Activated CD8-positive, alpha-beta memory T cell treated with anti-CD3 and anti-CD28 coated beads, Interleukin-2, amount 50 U/mL, for 1 hour (primary cell): ENCODE measurements around the gene POMT1.
"Not testable (repeated sequence)": the region's sequence is repeated elsewhere in the genome, so short reads cannot be mapped to it uniquely, and the experiment has no call there.

Source experiments
- DNase-seq: peaks from one replicate; pipeline ENCODE4 v3.0.0-alpha.2; 2020; ENCODE audit errors: extremely low read depth

POMT1 gene

DNA sequence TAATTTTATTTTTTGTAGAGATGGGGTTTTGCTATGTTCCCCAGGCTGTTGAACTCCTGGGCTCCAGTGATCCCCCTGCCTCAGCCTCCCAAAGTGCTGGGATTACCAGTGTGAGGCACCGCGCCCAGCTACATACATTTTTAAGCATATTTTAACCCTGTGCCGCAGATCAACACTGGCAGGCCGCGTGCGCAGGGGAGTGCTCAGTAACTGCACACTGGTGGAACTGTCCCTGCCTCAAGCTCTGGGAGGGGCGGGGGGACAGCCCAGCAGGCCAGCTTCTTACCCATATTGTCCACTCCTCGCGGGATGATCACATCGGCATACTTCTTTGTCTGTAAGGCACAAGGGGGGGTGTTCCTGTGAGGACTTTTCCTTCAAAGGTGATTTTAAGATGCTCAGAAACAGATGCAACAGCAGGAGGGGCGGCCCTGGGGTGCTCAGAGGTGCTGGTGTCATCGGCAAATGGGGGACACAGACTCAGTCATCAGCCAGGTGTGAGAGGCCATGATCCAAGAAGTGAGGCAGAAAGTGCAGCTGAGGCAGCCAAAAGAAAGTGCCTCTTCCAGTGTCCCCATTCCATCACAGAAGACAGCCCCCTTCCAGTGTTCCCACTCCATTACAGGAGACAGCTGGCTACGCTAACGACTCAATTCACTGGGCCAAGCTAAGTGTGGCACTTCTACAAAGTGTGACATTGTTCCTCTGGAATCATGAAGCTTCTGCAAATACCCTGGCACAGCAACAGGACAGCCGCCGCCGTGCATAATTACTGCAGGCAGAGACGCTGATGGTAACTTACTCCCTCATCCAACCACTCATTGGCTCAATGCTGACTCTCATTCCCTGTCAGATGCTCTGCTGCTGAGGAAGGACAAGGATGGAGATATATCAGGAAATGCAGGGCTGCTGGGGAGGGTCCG lies 23.2 kb downstream of the POMT1 start:
- no peak for DNase-seq

DNA sequence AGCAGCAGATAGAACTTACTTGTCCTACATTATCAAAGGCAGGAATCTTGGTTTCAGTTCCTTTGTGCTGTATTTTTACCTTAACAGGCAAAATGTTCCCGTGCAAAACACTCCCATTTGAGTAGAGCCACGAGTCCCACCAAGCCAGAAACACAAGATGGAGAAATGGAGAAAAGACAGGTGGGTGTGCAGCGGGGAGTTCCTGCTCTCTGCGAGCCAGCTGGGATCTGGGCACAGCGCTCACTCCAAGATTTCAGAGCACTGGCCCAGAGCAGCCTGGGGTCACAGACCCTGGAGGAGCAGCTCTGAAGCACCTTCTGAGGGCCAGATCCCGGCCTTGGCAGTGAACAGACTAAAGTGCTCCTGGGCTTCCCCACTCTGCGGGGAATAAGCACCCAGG lies 25.5 kb downstream of the POMT1 start:
- DNase-seq = no peak

DNA sequence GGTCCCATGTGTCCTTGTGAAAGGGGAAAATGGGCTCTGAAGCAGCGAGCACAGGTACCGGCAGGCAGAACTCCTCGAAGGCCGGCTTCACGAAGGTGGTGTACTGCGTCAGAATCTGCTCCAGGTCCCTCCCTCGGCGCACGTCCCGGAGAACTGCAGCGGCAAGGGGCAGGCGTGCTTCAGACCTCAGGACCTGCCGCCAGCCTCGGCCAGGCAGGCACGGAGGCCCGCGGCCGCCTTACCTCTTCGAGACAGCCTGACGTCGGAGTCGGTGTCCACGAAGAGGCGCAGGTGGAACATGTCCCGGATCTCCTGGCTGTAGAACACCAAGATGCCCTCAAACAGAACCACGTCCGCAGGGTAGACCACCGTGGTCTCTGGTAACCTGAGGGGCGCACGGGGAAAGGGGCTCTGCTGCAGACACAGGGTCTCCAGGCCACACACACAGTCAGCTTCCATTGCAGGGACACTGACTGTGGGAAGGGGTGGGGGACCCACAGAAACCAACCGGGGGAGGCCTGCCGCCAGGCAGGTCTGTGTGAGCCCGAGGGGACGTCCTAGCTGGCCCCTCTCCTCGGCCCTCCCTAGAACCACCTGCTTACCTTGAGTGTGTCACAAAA lies 26.3 kb downstream of the POMT1 start:
- no peak for DNase-seq

DNA sequence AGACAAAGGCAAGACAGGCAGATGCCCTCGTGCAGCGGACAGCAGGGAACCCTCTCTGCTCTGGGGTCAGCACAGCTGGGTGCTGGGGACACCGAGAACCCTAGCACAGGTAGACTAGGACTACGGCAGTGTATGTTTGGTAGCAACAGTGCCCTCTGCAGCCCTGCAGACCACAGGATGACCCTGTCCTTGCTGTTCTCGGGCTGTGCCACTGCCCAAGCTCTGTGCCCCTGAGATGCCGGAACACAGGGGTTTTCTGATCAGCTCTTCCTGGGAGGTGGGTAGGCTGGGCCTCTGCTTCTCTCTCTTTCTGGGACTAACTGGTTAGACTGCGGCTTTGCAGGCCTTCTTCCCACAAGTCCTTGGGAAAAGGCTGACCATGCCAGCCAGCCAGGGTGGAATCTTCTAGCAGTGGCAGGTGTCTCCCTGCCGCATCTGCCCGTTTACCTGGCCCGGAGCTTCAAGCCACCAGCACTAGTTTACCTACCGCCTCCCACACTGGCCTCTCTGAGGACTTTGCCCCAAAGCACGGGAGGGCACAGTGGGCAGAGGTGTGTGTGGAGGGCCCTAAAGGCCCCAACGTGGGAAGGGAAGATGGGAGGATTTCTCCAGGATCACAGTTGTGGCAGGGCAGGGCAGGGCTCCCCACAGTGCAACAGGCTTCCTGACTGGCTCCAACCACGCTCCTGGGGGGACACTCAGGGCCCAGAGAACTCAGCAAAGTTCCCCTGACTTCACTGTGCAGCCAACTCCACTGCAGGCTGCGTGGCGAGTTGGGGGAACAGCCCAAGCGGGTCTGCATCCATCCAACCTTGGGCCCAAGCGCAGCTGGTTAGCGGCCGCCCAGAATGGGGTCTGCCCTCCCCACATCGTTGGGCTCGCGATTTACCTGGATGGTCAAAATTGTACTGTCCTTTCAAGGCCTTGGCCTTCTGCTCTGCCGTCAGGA lies 27.2 kb downstream of the POMT1 start:
- DNase-seq = no peak

DNA sequence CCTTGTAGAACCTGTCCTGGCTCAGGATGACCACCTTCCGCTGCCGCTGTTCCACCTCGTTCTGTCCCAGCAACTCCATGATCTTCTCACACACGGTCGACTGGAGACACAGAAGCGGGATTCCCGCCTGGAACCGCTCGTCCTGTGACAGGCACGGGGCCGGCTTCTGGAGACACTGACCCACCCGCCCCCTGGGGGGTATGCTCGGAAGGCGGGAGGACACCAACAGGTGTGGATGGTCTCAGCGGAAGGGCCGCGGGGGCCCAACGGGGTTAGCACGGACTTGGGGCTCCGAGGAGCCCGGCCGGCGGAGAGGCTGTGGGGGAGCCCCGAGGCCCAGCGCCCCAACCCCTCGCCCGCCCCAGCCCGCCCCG lies 27.8 kb downstream of the POMT1 start:
- DNase-seq = no peak

DNA sequence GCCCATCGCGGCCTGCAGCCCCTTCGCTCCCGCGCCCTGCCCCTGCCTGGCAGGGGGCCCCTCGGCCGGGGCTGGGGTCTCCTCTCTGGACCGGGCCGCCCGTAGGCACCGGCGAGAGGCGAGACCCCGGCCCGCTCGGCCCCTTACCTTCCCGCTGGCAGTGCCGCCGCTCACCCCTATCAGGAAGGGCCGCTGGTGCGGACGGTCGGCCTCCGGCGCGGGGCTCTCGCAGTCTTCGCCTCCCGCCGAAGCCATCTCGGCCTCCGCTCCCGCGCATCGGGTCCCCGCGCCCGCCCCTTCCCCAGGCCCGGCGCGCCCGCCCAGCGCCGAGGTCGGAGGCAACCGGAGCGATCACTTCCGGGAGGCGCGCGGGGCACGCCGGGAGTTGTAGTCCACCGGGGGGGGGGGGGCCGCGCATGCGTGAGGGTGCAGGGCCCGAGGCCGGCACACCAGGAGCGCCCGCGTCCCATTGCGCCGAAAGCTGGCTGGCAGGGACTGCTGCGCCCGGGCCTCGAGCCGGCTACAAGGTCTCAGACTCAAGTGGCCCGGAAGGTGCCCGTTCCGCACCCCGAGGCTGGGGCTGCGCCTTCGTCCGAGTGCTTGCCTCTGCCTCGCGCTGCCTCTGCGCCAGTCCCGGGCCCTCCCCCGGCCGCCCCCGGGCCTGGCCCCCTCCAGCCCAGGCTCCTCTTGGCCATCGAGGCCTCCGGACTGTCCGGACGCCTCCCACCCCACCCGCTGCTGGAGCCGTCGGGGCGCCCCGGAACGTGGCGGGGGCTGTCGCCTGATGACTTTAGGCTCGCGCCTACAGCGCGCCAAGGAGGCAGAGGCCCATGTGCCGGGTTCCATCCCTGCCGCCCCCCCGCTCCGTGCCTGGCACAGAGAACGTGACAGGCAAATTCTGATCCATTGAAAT lies 28.5 kb downstream of the POMT1 start, which contains the start of gene UCK1:
Gene UCK1 (minus strand): TSS at position 344 of the 913 bp plus-strand sequence. CDS start 89 bp downstream, at position 255.
- peak; percentile 36 for DNase-seq

DNA sequence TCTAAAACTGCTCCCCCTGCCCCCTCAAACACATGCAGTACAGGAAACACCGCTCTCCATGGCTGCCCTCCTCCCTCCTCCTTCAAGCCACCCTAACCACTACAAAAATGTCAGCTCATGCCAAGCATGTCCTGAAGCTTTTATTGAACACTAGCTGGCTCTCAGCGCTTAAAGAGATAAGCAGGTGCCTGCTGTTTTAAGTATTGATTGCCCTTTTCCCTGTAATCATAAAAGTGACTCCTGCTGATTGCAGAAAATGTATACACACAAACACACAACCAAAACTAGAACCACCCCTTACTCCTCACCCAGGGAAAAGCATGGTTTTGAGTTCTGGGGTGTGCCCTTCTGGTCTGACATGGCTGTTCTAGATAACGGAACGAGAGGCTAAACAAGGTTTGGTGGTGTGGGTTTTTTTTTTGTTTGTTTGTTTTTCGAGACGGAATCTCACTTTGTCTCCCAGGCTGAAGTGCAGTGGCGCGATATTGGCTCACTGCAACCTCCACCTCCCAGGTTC lies 32.1 kb downstream of the POMT1 start:
- no peak for DNase-seq

DNA sequence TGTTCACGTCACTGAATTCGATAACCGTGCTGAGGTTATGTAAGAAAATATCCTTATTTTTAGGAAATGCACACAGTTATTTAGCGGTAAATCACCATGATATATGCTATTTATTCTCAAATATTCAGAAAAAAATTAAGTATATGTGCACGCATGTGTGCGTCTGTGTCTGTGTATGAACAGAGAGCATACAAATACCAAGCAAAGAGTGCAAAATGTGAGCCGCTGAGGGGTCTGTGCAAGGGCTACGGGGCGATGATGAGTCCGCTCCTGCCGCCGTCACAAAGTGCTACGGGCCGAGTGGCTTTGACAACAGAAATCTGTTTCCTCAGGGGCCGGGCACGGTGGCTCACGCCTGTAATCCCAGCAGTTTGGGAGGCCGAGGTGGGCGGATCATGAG lies 35.2 kb downstream of the POMT1 start:
- DNase-seq = no peak

DNA sequence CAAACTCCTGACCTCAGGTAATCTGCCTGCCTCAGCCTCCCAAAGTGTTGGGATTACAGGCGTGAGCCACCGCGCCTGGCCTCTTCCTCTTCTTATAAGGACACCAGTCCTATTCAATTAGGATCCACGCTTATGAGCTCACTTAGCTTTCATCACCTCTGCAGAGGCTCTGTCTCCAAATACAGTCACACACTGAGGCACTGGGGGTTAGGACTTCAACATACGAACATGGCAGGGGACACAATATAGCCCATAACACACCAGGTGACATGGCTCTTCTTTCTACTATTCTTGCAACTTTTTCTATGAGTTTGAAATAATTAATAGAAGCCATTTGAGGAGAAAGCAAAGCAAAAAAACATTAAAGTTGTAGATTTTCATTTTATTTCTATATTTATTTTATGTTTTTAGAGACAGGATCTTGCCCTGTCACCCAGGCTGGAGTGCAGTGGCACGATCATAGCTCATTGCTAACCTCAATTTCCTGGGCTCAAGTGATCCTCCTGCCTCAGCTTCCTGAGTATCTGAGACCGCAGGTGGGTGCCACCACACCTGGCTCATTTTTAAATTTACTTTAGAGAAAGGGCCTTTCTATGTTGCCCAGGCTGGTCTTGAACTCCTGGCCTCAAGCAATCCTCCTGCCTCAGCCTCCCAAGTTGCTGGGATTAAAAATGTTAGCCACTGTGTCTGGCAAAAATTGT lies 36.7 kb downstream of the POMT1 start:
- no peak for DNase-seq

DNA sequence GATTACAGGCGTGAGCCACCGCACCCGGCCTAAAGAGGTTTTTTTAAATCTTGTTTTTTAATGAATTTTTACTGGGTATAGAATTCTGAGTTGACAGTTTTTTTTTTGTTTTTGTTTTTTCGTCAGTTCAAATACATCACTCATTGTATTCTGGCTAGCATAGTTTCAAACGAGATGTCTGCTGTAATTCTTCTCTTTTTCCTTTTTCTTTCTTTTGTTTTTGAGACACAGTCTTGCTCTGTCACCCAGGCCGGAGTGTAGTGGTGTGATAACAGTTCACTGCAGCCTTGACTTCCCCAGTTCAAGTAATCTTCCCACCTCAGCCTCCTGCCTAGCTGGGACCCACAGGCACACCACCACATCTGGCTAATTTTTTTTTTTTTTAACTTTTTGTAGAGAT lies 40.4 kb downstream of the POMT1 start:
- no peak for DNase-seq

DNA sequence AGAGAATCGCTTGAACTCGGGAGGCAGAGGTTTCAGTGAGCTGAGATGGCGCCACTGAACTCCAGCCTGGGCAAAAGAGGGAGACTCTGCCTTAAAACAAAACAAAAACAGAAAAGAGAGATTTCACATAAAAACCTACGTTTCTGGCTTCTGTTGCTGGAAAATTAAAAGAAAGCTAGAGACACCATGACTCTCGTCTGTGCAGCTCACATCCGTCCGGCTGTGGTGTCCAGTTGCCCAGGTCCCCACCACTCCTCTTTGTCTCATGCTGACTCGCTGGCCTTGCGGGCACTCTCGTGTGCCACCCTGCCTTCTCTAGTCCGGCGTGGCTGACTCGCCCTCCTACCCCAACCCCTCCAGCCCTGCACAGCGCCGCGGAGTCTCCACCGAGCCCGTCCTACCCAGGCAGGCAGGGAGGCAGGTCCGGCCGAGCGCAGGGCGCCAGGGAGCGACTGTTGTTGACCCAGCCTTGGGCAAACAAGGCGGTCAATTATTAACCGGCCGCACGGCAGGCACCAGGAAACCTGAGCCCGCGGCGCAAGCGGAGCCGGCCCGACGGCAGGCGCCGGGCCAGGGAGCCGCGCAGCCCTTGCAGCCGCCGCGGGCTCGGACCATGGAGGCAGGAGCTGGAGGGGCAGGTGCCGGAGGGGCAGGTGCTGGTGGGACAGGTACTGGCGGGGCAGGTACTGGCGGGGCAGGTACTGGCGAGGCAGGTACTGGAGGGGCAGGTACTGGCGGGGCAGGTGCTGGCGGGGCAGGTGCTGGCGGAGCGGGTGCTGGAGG lies 42.5 kb downstream of the POMT1 start, which contains the start of gene PRRT1B:
Gene PRRT1B (plus strand): TSS at position 521 of the 783 bp plus-strand sequence. CDS start 93 bp downstream, at position 614.
- no peak for DNase-seq

DNA sequence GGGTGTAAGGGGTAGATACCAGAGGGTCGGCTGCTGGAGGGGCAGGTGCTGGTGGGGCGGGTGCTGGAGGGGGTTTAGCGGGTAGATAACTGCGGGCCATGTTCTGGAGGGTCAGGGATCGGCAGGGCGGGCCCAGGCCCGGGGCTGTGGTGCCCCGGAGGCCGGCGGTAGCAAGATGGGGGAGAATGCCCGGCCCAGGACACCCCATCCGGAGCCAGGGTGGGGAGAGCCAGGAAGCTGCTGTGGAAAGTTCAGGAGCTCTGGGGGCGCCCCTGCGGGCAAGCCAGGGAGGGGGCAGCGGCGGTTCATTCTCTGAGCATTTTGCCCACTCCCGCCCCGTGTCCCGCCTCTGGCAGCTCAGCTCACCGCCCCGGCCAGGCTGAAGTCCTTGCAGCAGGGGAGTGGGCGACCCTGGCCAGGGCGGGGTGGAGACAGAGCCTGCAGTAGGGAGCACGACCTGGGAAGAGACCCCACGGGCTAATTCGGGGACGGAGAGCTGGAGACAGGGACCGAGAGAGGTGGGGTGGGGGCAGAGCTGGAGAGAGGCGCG lies 43.1 kb downstream of the POMT1 start:
- DNase-seq = no peak

DNA sequence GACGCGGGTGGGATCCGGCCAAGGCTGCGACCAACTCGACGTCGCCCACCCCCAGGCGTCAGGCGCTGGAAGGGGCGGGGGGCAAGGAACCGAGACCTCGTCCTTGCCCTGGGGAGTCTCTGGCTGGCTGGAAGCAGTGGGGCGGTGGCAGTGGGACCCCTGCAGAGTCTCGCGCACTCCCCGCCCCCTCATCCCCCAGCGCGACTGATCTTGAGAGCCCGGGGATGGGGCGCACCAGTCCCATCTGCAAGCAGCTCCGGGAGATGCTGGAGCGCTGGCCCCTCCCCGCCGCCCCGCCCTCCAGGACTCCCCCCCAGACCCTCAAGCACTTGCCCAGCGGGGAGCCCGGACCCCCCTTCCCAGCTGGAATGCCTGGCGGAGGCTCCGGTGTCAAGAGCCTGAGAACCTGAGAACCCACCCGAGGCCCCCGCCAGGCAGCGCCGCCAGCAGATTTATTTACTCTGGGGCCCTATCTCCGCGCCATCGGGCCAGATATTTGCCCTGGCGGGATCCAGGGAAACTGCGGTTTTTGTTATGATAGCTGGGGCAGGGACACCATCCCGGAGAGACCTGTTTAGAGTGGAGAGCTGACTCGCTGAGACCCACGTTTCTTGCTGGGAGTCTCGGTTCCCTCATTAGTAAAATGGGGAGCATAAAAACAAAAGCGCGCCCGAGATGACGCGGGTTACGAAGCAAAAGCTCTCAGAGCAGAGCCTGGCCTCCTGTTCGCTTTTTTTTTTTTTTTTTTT lies 43.8 kb downstream of the POMT1 start:
- DNase-seq = no peak

DNA sequence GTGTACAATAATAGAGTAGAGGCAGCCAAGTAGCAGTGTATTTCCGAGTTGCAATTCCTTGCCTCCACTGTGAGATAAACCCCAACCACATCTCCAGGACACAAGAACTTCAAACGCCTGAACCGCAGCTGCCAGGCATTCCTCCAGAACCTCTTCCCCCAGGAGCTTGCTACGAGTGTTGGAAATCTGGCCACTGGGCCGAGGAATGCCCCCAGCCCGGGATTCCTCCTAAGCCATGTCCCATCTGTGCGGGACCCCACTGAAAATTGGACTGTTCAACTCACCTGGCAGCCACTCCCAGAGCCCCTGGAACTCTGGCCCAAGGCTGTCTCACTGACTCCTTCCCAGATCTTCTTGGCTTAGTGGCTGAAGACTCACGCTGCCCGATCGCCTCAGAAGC lies 46.5 kb downstream of the POMT1 start:
- not testable (repeated sequence) for DNase-seq

DNA sequence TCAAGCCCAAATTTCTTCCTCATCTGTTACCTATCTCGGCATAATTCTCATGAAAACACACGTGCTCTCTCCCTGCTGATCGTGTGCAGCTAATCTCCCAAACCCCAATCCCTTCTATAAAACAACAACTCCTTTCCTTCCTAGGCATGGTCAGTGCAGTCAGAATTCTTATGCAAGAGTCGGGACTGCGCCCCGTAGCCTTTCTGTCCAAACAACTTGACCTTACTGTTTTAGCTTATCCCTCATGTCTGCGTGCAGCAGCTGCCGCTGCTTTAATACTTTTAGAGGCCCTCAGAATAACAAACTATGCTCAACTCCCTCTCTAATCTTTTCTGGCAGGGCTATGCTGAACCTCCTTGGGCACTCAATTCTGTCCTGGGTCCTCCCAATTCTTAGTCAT lies 47.7 kb downstream of the POMT1 start:
- DNase-seq = not testable (repeated sequence)

DNA sequence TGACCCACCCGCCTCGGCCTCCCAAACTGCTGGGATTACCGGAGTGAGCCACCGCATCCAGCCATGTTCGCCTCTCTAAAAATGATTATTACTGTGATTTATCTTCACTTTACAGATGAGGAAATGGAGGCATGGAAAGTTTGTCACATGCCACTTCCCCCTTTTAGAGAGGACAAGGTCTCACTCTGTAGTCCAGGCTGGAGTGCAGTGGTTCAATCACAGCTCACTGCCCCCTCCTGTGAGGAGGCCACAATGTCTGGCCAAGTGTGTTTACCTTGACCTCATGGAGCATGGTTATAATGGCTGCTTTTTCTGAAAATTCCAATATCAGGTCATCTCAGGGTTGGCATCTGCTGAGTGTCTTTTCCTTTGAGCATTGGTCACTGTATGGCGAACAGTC lies 49.3 kb downstream of the POMT1 start:
- DNase-seq = no peak

DNA sequence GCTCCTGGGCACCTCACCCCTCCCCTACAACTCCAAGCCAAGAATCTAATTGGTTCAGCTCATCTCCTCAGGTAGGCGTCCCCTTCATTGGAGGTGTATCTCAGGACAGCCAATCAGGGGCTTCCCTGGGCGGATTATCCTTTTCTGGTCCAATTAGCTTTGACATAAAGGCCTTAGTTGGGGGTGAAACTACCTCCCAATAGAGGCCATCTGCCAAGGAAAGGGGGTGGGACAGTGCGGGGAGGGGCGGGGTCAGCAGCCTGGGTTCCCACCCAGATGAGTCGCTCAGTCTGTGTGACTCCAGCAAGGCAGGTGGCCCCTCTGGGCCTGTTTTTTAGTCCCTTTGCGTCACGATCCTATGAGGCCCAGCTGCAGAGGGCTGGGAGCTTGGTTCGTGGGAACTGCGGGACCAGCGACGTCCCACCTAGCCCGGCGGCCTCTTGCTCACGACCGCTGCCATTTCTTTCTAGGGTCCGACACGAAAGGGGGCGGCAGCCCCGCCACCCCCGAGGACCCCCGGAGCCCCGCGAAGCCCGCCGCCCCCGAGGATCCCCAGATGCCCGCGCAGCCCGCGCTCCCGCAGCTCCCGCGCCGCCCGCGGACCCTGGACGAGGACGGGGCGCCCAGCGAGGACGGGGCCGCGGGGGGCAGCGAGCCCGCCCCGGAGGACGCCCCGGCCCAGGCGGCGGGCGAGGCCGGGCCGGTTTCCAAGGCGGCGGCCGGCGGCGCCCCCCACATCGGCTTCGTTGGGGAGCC lies 51.5 kb downstream of the POMT1 start:
- no peak for DNase-seq
